ENCODE measurements around the gene FAM117B.
"Not testable (repeated sequence)": the region's sequence is repeated elsewhere in the genome, so short reads cannot be mapped to it uniquely, and the experiment has no call there.

FAM117B gene

DNA sequence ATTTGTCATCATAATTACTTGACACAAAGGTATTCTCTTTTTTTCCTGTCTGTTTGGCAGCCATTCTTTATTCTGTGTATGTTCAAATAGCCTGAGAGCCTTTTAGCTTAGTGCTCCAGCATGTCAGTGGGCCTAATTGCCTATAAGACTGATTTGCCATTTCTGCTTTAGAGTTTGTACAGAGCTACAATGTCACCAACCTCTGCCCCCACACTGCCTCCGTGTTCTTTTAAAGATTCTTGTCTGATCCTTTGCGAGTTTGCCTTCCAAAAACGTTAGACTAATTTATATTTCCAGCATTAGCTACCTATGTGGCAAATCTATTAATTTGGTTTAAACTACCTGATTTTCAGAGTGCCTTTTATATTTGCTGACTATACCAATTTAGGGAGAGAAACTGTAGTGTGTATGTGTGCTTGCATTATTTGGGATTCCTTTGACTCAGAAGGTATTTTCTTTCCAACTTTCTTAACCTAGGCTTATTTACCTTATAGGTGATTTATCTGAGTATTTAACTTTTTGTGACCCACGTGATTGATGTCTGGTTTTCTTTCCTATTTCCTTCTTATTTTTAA, 70.8 kb downstream of the FAM117B start:
- peak overlapping the region; percentile 19 for H3K4me3 Mint-ChIP-seq
- H3K9me3 Mint-ChIP-seq, result no peaks in the 10 kb centered on the region

GRCh38 chr2:202714971-202715935, 80.5 kb downstream of the FAM117B start:
- H3K27ac Mint-ChIP-seq, H3K4me3 Mint-ChIP-seq, H3K27me3 Mint-ChIP-seq: not testable (repeated sequence)
- Mint-ChIP-seq H3K9me3 (peaks cover 26% of the 10 kb centered on the region), H3K4me1 (ENCODE audit: low read depth) (peaks cover 67% of the 10 kb centered on the region), H3K36me3 (ENCODE audit: low read depth) (peaks cover 32% of the 10 kb centered on the region)

More for the DNA sequence above, 70.8 kb downstream of the FAM117B start:
- Mint-ChIP-seq H3K4me1 (ENCODE audit: low read depth) (peaks cover 64% of the 10 kb centered on the region), H3K36me3 (ENCODE audit: low read depth) (peaks cover 14% of the 10 kb centered on the region), H3K27me3 (no peaks in the 10 kb centered on the region), H3K27ac (peak overlapping the region; percentile 79)

GRCh38 chr2:202716114-202716718, 81.4 kb downstream of the FAM117B start:
- Mint-ChIP-seq H3K4me1 (ENCODE audit: low read depth) (peaks cover 65% of the 10 kb centered on the region), H3K27ac (peak overlapping the region; percentile 47), H3K4me3 (no peak overlapping the region), H3K27me3 (no peaks in the 10 kb centered on the region), H3K9me3 (peaks cover 26% of the 10 kb centered on the region), H3K36me3 (ENCODE audit: low read depth) (peaks cover 32% of the 10 kb centered on the region)

DNA sequence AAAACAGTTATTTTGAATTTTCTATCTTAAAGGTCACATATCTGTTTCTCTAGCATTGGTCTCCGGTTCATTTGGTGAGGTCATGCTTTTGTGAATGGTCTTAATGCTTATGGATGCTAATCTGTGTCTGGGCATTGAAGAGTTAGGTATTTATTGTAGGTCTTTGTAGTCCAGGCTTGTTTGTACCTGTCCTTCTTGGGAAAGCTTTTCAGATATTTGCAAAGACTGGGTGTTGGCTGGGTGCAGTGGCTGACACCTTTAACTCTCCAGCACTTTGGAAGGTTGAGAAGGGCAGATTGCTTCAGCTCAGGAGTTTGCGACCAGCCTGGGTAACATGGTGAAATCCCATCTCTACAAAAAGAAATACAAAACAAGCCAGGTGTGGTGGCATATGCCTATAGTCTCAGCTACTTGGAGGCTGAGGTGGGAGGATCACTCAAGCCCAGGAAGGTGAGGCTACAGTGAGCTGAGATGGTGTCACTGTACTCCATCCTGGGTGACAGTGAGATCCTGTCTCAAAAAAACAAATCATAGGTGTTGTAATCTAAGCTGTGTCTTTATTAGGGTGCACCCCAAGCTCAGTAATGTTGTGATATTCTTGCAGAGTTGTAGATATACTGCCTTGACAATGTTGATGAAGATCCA, 82.3 kb downstream of the FAM117B start:
- no peaks in the 10 kb centered on the region for H3K27me3 Mint-ChIP-seq
- H3K4me3 Mint-ChIP-seq, result no peak overlapping the region
- peaks cover 57% of the 10 kb centered on the region for H3K4me1 Mint-ChIP-seq (ENCODE audit: low read depth)
- peaks cover 29% of the 10 kb centered on the region for H3K36me3 Mint-ChIP-seq (ENCODE audit: low read depth)
- peaks cover 26% of the 10 kb centered on the region for H3K9me3 Mint-ChIP-seq
- H3K27ac Mint-ChIP-seq, result no peak overlapping the region

GRCh38 chr2:202717598-202718310, 83.0 kb downstream of the FAM117B start:
- no peaks in the 10 kb centered on the region for H3K27me3 Mint-ChIP-seq
- H3K36me3 Mint-ChIP-seq (ENCODE audit: low read depth), result peaks cover 22% of the 10 kb centered on the region
- H3K27ac Mint-ChIP-seq, result no peak overlapping the region
- peaks cover 20% of the 10 kb centered on the region for H3K9me3 Mint-ChIP-seq
- peaks cover 58% of the 10 kb centered on the region for H3K4me1 Mint-ChIP-seq (ENCODE audit: low read depth)
- no peak overlapping the region for H3K4me3 Mint-ChIP-seq

DNA sequence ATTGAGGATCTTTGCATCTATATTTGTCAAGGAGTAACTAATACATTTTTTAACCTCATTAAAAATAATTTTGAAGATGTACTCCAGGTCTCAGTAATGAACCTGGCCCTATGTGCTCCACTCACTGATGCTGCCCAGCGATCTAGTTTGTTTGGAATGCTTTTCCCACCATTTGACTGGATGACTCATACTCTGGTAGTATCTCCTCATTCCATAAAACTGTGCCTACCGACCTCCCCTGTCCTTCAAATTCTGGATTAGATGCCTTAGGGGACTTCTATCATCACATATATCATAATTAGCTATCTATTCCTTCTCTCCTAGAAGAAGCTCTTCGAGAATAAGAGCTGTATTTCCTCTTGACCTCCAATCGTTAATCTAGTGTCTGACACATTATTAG, 83.8 kb downstream of the FAM117B start:
- peaks cover 14% of the 10 kb centered on the region for H3K36me3 Mint-ChIP-seq (ENCODE audit: low read depth)
- peaks cover 12% of the 10 kb centered on the region for H3K9me3 Mint-ChIP-seq
- H3K4me1 Mint-ChIP-seq (ENCODE audit: low read depth), result peaks cover 57% of the 10 kb centered on the region
- no peaks in the 10 kb centered on the region for H3K27me3 Mint-ChIP-seq
- H3K27ac Mint-ChIP-seq, result peak overlapping the region; percentile 67
- no peak overlapping the region for H3K4me3 Mint-ChIP-seq

DNA sequence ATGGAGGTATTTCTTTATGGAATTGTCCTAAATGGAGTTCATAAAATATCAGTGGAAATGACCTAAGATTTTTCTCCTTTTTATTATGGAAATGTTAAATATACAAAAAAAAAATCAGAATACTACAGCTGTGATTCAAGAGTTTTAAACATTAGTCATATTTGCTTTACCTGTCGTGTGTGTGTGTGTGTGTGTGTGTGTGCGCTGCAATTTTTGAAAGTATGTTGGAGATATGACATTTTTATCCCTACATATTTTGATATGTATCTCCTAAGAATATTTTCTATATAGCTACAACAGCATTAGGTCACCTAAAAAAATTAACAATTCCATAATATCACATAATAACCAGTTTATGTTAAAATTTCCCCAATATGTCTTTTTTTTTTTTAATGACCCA, 85.5 kb downstream of the FAM117B start:
- Mint-ChIP-seq H3K9me3 (peaks cover 12% of the 10 kb centered on the region), H3K27ac (no peak overlapping the region), H3K36me3 (ENCODE audit: low read depth) (peaks cover 14% of the 10 kb centered on the region), H3K4me1 (ENCODE audit: low read depth) (peaks cover 57% of the 10 kb centered on the region), H3K27me3 (no peaks in the 10 kb centered on the region), H3K4me3 (no peak overlapping the region)

DNA sequence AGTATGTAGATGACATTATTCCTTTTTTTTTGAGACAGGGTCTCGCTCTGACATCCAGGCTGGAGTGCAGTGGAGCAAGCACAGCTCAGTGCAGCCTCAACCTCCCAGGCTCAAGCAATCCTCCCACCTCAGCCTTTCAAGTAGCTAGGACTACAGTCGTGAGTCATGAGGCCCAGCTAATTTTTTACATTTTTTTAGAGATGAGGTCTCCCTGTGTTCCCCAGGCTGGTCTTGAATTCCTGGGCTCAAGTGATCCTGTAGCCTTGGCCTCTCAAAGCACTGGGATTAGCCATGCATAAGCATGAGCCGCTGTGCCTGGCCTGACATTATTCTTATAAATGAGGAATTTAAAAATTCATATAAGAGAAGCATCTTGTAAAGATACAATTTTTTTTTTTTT, 86.9 kb downstream of the FAM117B start:
- H3K4me1 Mint-ChIP-seq (ENCODE audit: low read depth), result peaks cover 50% of the 10 kb centered on the region
- no peak overlapping the region for H3K4me3 Mint-ChIP-seq
- H3K9me3 Mint-ChIP-seq, result peaks cover 4% of the 10 kb centered on the region
- H3K27me3 Mint-ChIP-seq, result no peaks in the 10 kb centered on the region
- peaks cover 14% of the 10 kb centered on the region for H3K36me3 Mint-ChIP-seq (ENCODE audit: low read depth)
- no peak overlapping the region for H3K27ac Mint-ChIP-seq

- Mint-ChIP-seq H3K36me3 (ENCODE audit: low read depth) (peaks cover 18% of the 10 kb centered on the region), H3K4me1 (ENCODE audit: low read depth) (peaks cover 37% of the 10 kb centered on the region), H3K27ac (no peak overlapping the region), H3K9me3 (no peaks in the 10 kb centered on the region), H3K27me3 (no peaks in the 10 kb centered on the region), H3K4me3 (no peak overlapping the region)
Observed at GRCh38 chr2:202723746-202724145, 89.0 kb downstream of the FAM117B start.

DNA sequence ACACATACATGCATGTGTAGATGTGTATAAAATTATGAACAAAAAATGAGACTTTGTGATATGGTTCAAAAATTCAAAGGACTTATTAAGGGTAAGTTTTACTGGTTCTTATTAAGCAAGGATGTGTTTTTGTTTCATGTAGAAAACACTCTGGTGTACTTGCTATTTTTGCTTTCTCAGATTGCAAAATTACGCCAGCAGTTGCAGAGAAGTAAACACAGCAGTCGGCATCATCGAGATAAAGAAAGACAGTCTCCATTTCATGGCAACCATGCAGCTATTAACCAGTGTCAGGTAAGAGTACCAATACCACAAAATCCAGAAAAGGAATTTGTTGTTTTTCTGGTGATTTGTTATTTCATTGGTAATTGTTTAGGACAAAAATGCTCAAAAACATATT, 91.3 kb downstream of the FAM117B start:
- Mint-ChIP-seq H3K4me3 (no peak overlapping the region), H3K27ac (no peak overlapping the region), H3K9me3 (no peaks in the 10 kb centered on the region), H3K4me1 (ENCODE audit: low read depth) (peaks cover 20% of the 10 kb centered on the region), H3K36me3 (ENCODE audit: low read depth) (peaks cover 34% of the 10 kb centered on the region), H3K27me3 (no peaks in the 10 kb centered on the region)

DNA sequence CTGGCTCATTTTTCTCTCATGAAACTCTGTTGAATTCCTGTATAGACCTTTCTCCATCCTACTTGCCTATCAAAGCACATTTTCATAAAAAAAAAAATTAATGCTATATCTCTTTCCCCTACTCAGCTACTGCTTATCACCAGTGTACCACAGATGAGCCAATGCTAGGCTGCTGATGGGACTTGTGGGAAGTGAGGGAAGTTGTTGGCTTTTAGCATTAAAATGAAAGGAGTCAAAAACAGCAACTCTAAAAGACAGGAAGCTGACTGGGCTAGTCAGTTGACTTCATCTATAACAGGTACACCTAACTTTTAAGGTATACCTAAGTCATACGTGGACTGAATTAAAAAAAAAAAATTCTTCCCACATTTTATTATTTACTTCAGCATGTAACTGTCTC, 102.1 kb downstream of the FAM117B start:
- H3K36me3 Mint-ChIP-seq (ENCODE audit: low read depth), result peaks cover 51% of the 10 kb centered on the region
- H3K27me3 Mint-ChIP-seq, result no peaks in the 10 kb centered on the region
- peaks cover 10% of the 10 kb centered on the region for H3K9me3 Mint-ChIP-seq
- H3K4me3 Mint-ChIP-seq, result no peak overlapping the region
- no peak overlapping the region for H3K27ac Mint-ChIP-seq
- peaks cover 22% of the 10 kb centered on the region for H3K4me1 Mint-ChIP-seq (ENCODE audit: low read depth)

DNA sequence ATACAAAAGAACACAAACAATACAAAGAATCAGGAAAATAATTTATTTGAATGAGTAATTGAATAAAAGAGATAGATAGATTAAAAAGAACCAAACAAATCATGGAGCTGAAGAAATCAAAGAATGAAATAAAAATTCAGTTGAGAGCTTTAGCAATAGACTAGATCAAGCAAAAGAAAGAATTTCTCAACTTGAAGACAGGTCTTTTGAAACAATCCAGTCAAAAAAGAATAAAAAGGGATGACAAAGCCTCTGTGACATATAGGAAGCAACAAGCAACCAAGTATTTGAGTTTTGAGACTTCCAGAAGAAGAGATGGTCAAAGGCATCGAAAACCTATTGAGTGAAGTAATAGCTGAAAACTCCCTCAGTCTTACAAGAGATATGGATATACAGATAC, 108.8 kb downstream of the FAM117B start:
- no peaks in the 10 kb centered on the region for H3K27me3 Mint-ChIP-seq
- peaks cover 26% of the 10 kb centered on the region for H3K9me3 Mint-ChIP-seq
- H3K4me1 Mint-ChIP-seq (ENCODE audit: low read depth), result peaks cover 4% of the 10 kb centered on the region
- no peak overlapping the region for H3K27ac Mint-ChIP-seq
- H3K4me3 Mint-ChIP-seq, result no peak overlapping the region
- H3K36me3 Mint-ChIP-seq (ENCODE audit: low read depth), result peaks cover 40% of the 10 kb centered on the region

DNA sequence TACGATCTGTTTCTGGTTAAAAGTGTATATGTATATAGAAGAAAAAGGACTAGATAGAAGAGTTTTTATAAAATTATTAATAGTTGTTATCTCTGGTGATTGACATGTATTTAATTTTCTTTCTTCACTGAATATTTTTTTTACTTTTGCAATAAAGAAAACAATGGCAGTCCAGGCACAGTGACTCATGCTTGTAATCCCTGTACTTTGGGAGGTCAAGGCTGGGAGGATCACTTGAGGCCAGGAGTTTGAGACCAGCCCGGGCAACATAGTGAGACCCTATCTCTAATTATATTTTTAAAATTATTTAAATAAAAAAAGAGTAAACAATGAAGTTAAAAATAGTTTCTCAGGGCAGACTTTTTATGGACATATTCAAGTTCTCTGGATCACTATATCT, 114.7 kb downstream of the FAM117B start:
- Mint-ChIP-seq H3K36me3 (ENCODE audit: low read depth) (peaks cover 22% of the 10 kb centered on the region), H3K27ac (no peak overlapping the region), H3K4me1 (ENCODE audit: low read depth) (peaks cover 42% of the 10 kb centered on the region), H3K9me3 (peaks cover 11% of the 10 kb centered on the region), H3K27me3 (no peaks in the 10 kb centered on the region), H3K4me3 (no peak overlapping the region)

- peak overlapping the region; percentile 15 for H3K4me3 Mint-ChIP-seq
- peaks cover 15% of the 10 kb centered on the region for H3K36me3 Mint-ChIP-seq (ENCODE audit: low read depth)
- peaks cover 7% of the 10 kb centered on the region for H3K9me3 Mint-ChIP-seq
- peak overlapping the region; percentile 85 for H3K27ac Mint-ChIP-seq
- no peaks in the 10 kb centered on the region for H3K27me3 Mint-ChIP-seq
- H3K4me1 Mint-ChIP-seq (ENCODE audit: low read depth), result peaks cover 42% of the 10 kb centered on the region
Observed at GRCh38 chr2:202750763-202751427, 116.1 kb downstream of the FAM117B start.
